ENCODE measurements around the gene PURA.

Gene PURA

DNA sequence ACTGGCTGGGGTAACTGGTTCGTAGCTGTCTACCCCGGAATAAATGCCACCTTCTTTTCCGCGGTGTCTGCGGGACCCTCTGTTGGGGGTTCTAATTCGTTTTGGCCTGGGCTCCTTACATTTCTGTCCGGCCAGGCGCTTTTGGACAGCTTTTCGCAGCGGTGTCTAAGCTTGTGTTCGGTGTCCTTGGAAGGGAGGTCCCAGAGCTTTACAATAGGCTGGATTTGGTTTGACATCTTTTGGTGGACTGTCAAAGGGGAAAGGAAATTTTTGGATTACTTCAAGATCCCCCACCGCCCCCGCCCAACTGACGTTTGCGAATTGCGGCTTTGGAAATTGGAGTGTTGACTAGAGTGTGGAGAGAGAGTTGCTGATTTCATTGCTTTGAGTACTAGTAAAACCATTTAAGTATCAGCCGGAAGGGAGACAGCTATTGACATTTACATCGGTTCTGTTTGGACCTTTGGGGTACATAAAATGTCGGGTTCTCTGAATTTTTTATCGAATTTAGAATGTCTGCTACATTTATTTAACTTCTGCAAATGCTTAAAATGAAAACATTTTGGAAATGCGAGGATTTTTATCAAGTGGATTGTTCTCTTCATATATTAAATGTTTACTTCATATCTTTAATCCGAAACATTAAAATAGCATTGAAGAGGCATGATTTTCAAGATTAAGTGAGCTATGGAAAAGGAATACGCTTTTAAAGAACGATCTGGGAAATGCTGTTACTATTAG is 4.7 kb upstream of the PURA start (continued):
- TF ChIP-seq, protein P1, sequence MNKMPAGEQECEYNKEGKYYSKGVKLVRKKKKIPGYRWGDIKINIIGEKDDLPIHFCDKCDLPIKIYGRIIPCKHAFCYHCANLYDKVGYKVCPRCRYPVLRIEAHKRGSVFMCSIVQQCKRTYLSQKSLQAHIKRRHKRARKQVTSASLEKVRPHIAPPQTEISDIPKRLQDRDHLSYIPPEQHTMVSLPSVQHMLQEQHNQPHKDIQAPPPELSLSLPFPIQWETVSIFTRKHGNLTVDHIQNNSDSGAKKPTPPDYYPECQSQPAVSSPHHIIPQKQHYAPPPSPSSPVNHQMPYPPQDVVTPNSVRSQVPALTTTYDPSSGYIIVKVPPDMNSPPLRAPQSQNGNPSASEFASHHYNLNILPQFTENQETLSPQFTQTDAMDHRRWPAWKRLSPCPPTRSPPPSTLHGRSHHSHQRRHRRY (tag by site-specific recombination; IDR thresholded peaks at IDR 0.05), result no peak
- TF ChIP-seq ZNF544 (tag by site-specific recombination; IDR thresholded peaks at IDR 0.05) (no peak), ZNF501 (tag by site-specific recombination; IDR thresholded peaks at IDR 0.05) (no peak), ZNF174 (tag by site-specific recombination; IDR thresholded peaks at IDR 0.05) (no peak), ZNF354C (tag by site-specific recombination; IDR thresholded peaks at IDR 0.05; ENCODE audit: borderline replicate concordance, low read depth) (no peak), ZNF10 (tag by site-specific recombination; IDR thresholded peaks at IDR 0.05) (no peak), ZSCAN30 (tag by site-specific recombination; IDR thresholded peaks at IDR 0.05) (no peak), ZNF660 (tag by site-specific recombination; IDR thresholded peaks at IDR 0.05) (peak; percentile 43; the same call in 1 of the 2 replicates)

DNA sequence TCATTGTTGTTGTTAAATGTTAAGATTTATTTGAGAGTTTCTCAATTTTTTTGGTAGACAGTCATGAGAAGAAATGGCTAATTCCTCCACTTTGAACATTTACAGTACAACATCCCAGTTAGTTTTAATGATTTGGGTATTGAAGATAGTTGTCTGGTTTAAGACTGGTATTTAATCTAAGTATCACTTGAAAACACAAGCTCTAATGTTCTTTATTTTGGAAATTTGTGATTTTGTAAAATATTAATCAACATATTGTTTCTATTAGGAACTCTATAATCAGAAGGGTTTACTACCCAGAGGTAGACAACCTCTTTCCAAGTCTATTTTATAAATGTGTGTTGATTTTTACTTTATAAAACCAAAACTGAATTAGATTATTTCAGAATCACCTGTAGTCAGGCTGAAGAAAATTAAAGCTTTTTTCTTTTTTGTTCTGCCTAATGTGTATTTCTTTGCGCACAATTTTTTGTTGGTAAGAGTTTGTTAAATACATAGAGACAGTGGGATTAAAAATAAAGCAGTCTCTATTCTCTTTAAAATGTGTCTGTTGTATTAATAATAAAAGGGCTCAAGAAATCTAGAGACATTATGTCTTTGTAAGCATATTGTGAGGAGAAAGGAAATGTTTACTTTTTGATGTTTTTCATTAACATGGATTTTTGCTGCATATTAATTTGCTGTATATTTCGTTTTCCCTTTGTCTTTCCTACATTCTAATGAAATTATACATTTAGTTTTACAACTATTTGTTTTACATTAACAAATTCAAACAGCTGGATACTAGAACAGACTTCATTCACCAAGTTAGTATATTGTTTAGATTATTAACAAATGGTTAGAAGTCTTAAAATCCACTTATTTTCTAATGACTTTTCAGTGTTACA is 3.9 kb upstream of the PURA start:
- ChIA-PET CTCF (interaction anchor here (0.6 to 1.9 kb wide), 11 partner anchors 8 to 537 kb away, joined by 3 to 14 read pairs (median 4); partner anchors contain the start of gene NDUFA2), POLR2A (no interaction called here)
- no peak overlapping the region for H3K27ac ChIP-seq (ENCODE audit: extremely low read depth, low read depth, low read length)
- peak overlapping the region; percentile 85 for H3K4me3 ChIP-seq (ENCODE audit: low read depth, low read length)
- H3K36me3 ChIP-seq (ENCODE audit: control insufficient read depth in 2 of 2, insufficient read depth in 1 of 2, low read length in 2 of 2), result peaks cover 0 to under 1% of the 10 kb centered on the region in 2 experiments; a peak in 1 of 3 replicates
- no peaks in the 10 kb centered on the region for H3K9me3 ChIP-seq (ENCODE audit: control insufficient read depth, insufficient read depth, low read depth, low read length)
- peaks cover 19% of the 10 kb centered on the region for H3K4me1 ChIP-seq (ENCODE audit: control insufficient read depth, insufficient read depth, low read length)
- no peak for TF ChIP-seq ZNF311 (tag by site-specific recombination; IDR thresholded peaks at IDR 0.05; ENCODE audit: borderline replicate concordance)
- TF ChIP-seq ZNF354C (tag by site-specific recombination; IDR thresholded peaks at IDR 0.05; ENCODE audit: borderline replicate concordance, low read depth), result no peak
- no peak for TF ChIP-seq ZNF623 (tag by site-specific recombination; IDR thresholded peaks at IDR 0.05)
- TF ChIP-seq ZNF792 (tag by site-specific recombination; IDR thresholded peaks at IDR 0.05), result no peak
- TF ChIP-seq ZNF596 (tag by site-specific recombination; IDR thresholded peaks at IDR 0.05), result no peak
- TF ChIP-seq PRDM1 (tag by site-specific recombination; IDR thresholded peaks at IDR 0.05), result no peak
- TF ChIP-seq, protein P2, sequence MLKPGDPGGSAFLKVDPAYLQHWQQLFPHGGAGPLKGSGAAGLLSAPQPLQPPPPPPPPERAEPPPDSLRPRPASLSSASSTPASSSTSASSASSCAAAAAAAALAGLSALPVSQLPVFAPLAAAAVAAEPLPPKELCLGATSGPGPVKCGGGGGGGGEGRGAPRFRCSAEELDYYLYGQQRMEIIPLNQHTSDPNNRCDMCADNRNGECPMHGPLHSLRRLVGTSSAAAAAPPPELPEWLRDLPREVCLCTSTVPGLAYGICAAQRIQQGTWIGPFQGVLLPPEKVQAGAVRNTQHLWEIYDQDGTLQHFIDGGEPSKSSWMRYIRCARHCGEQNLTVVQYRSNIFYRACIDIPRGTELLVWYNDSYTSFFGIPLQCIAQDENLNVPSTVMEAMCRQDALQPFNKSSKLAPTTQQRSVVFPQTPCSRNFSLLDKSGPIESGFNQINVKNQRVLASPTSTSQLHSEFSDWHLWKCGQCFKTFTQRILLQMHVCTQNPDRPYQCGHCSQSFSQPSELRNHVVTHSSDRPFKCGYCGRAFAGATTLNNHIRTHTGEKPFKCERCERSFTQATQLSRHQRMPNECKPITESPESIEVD (tag by site-specific recombination; IDR thresholded peaks at IDR 0.05), result peak; percentile 92

DNA sequence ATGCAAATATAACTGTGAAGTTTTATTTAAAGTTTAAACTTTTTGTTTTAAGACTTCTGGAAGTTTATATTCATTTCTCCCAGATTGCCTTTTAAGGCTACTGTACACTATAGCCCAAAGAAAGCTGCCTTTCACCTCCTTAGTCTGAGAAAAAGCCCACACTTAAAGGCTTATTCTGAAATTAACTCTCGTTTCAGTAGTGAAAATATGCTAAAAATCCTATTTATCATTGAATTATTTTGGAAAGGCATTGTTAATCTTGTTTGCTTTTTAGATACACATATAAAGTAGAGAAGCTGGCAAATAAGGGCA is 3.3 kb upstream of the PURA start:
- ChIA-PET CTCF (interaction anchor here (0.6 to 1.9 kb wide), 5 partner anchors 33 to 537 kb away, joined by 3 to 14 read pairs (median 3); partner anchors contain the start of gene NDUFA2), POLR2A (no interaction called here)
- Histone ChIP-seq H3K4me1 (ENCODE audit: control insufficient read depth, insufficient read depth, low read length) (peaks cover 19% of the 10 kb centered on the region), H3K27ac (ENCODE audit: extremely low read depth, low read depth, low read length) (no peak overlapping the region; the same call in 1 of the 2 replicates), H3K9me3 (ENCODE audit: control insufficient read depth, insufficient read depth, low read depth, low read length) (no peaks in the 10 kb centered on the region), H3K36me3 (ENCODE audit: control insufficient read depth in 2 of 2, insufficient read depth in 1 of 2, low read length in 2 of 2) (peaks cover 0 to 5% of the 10 kb centered on the region in 2 experiments; a peak in 2 of 3 replicates), H3K4me3 (ENCODE audit: low read depth, low read length) (no peak overlapping the region)
- TF ChIP-seq SALL2 (tag by site-specific recombination; IDR thresholded peaks at IDR 0.05; ENCODE audit: borderline replicate concordance), result no peak
- TF ChIP-seq, protein P3, sequence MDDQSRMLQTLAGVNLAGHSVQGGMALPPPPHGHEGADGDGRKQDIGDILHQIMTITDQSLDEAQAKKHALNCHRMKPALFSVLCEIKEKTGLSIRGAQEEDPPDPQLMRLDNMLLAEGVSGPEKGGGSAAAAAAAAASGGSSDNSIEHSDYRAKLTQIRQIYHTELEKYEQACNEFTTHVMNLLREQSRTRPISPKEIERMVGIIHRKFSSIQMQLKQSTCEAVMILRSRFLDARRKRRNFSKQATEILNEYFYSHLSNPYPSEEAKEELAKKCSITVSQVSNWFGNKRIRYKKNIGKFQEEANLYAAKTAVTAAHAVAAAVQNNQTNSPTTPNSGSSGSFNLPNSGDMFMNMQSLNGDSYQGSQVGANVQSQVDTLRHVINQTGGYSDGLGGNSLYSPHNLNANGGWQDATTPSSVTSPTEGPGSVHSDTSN (CRISPR knock-in tag; IDR thresholded peaks at IDR 0.05), result no peak
- peak; percentile 73 for TF ChIP-seq PRDM1 (tag by site-specific recombination; IDR thresholded peaks at IDR 0.05)
